ENCODE data around the gene SGCA.

DNA sequence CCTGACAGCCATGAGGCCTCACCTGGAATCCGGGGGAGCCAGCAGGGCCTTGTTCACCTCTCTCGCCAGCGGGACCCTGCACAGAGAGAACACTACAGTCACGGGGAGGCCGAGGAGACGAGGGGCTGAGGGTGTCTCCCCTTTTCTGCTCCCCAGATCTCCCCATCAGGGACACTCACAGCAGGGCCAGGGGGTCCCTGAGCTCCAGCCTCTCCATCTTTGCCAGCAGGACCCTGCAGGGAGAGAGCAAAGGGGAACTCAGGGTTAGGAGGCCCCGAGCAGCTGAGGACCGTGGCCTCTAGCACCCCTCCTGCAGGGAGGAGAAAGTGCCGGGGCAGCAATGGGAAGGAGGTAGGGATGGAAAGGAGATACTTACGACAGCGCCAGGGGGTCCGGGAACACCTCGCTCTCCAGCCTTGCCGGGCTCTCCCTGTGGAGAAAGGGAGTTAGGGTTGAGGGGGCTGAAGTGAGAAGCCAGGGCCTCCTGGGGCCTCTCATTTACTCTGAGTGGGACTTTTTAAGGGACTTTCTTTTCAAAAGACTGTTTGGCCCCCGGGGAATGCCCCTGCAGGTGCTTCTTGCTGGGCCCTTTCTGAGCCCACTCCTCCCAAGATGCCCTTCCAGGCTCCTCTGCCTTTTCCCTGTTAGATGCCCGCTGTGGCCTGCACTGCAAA, 26.9 kb downstream of the SGCA start:
- TF ChIP-seq, protein P1, sequence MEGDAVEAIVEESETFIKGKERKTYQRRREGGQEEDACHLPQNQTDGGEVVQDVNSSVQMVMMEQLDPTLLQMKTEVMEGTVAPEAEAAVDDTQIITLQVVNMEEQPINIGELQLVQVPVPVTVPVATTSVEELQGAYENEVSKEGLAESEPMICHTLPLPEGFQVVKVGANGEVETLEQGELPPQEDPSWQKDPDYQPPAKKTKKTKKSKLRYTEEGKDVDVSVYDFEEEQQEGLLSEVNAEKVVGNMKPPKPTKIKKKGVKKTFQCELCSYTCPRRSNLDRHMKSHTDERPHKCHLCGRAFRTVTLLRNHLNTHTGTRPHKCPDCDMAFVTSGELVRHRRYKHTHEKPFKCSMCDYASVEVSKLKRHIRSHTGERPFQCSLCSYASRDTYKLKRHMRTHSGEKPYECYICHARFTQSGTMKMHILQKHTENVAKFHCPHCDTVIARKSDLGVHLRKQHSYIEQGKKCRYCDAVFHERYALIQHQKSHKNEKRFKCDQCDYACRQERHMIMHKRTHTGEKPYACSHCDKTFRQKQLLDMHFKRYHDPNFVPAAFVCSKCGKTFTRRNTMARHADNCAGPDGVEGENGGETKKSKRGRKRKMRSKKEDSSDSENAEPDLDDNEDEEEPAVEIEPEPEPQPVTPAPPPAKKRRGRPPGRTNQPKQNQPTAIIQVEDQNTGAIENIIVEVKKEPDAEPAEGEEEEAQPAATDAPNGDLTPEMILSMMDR (IDR thresholded peaks at IDR 0.05) = no peak
- TF ChIP-seq POLR2A (IDR thresholded peaks at IDR 0.05) (no peak), POLR2AphosphoS5 (IDR thresholded peaks at IDR 0.05) (no peak)
